OCI-LY1 (cell line): ENCODE results near the gene SCGB1C2.

Experiments
- H2AFZ ChIP-seq: fragments of 200-600 bp; sonication (generic), shearing (Covaris generic); 2 replicates; pipeline ENCODE4 v1.6.0; 2014; ENCODE audit warnings: antibody characterized with exemption, mild to moderate bottlenecking, low read length
- H3F3A ChIP-seq: fragments of 200-600 bp; sonication (generic), shearing (Covaris generic); 2 replicates; pipeline ENCODE4 v1.6.0; 2014; ENCODE audit warnings: mild to moderate bottlenecking, antibody characterized with exemption, low read length, moderate library complexity; ENCODE audit not compliant: insufficient read depth
- H3K27ac ChIP-seq: fragments of 200-600 bp; sonication (generic); 2 replicates; pipeline ENCODE4 v1.5.1; 2014; ENCODE audit warnings: low read length, mixed run types, mild to moderate bottlenecking, low read depth; ENCODE audit not compliant: poor library complexity, severe bottlenecking
- H3K27me3 ChIP-seq: fragments of 200-600 bp; sonication (generic); 2 replicates; pipeline ENCODE4 v1.6.0; 2014; ENCODE audit warnings: antibody characterized with exemption, mild to moderate bottlenecking, low read length, moderate library complexity; ENCODE audit not compliant: insufficient read depth
- H3K36me3 ChIP-seq: fragments of 200-600 bp; sonication (generic); 2 replicates; pipeline ENCODE4 v1.6.1; 2014; ENCODE audit warnings: mild to moderate bottlenecking, antibody characterized with exemption, low read length, moderate library complexity, mixed read lengths; ENCODE audit not compliant: insufficient read depth
- H3K4me1 ChIP-seq: fragments of 200-600 bp; sonication (generic); 2 replicates; pipeline ENCODE4 v1.5.1; 2014; ENCODE audit warnings: mild to moderate bottlenecking, low read length, moderate library complexity; ENCODE audit not compliant: insufficient read depth, severe bottlenecking
- H3K4me2 ChIP-seq: fragments of 200-600 bp; sonication (generic), shearing (Covaris generic); 2 replicates; pipeline ENCODE4 v1.6.1; 2014; ENCODE audit warnings: low read length
- H3K4me3 ChIP-seq: fragments of 200-600 bp; sonication (generic); 2 replicates; pipeline ENCODE4 v1.5.1; 2014; ENCODE audit warnings: low read length, low read depth, mild to moderate bottlenecking, mixed read lengths; ENCODE audit not compliant: poor library complexity, severe bottlenecking
- H3K79me2 ChIP-seq: fragments of 200-600 bp; shearing (Covaris generic); 2 replicates; pipeline ENCODE4 v1.6.1; 2016; ENCODE audit warnings: mixed run types, low read length, mixed read lengths; ENCODE audit not compliant: insufficient read depth
- H3K9ac ChIP-seq: fragments of 200-600 bp; sonication (generic), shearing (Covaris generic); 2 replicates; pipeline ENCODE4 v1.6.1; 2014; ENCODE audit warnings: mild to moderate bottlenecking, low read length, mixed read lengths
- H3K9me2 ChIP-seq: fragments of 200-600 bp; sonication (generic), shearing (Covaris generic); 2 replicates; pipeline ENCODE4 v1.6.1; 2014; ENCODE audit warnings: low read depth, mild to moderate bottlenecking, low read length, mixed read lengths
- H3K9me3 ChIP-seq: fragments of 200-600 bp; shearing (Covaris generic); 2 replicates; pipeline ENCODE4 v1.6.1; 2014; ENCODE audit warnings: low read length, mixed read lengths
- H4K20me1 ChIP-seq: fragments of 200-600 bp; sonication (generic), shearing (Covaris generic); 2 replicates; pipeline ENCODE4 v1.6.0; 2016; ENCODE audit warnings: mild to moderate bottlenecking, low read length; ENCODE audit not compliant: insufficient read depth
- EZH2 ChIP-seq: fragments of 200-600 bp; sonication (generic), shearing (Covaris generic); IDR thresholded peaks from 2 replicates; pipeline ENCODE4 v1.8.0; 2017; ENCODE audit warnings: borderline replicate concordance, mixed run types, mild to moderate bottlenecking, antibody characterized with exemption, low read length, moderate library complexity, mixed read lengths
- TF ChIP-seq, protein P1 (sequence below): fragments of 200-600 bp; sonication (generic), shearing (Covaris generic); IDR thresholded peaks from 2 replicates; pipeline ENCODE4 v1.5.1; 2017; ENCODE audit warnings: mild to moderate bottlenecking, antibody characterized with exemption, low read length, moderate library complexity, mixed read lengths

Gene SCGB1C2

GRCh38 chr17:180381-181244 is 43.2 kb downstream of the SCGB1C2 start:
- Histone ChIP-seq H4K20me1 (no peaks in the 10 kb centered on the region), H3K27ac (no peak overlapping the region), H3K9me3 (no peaks in the 10 kb centered on the region), H3F3A (no peaks in the 10 kb centered on the region), H3K36me3 (no peaks in the 10 kb centered on the region), H3K9ac (no peak overlapping the region), H3K9me2 (no peaks in the 10 kb centered on the region), H3K4me3 (no peak overlapping the region), H2AFZ (no peak overlapping the region), H3K4me2 (no peak overlapping the region), H3K27me3 (no peaks in the 10 kb centered on the region; the same call in none of the 2 replicates), H3K79me2 (no peaks in the 10 kb centered on the region), H3K4me1 (no peaks in the 10 kb centered on the region)
- TF ChIP-seq, protein P1, sequence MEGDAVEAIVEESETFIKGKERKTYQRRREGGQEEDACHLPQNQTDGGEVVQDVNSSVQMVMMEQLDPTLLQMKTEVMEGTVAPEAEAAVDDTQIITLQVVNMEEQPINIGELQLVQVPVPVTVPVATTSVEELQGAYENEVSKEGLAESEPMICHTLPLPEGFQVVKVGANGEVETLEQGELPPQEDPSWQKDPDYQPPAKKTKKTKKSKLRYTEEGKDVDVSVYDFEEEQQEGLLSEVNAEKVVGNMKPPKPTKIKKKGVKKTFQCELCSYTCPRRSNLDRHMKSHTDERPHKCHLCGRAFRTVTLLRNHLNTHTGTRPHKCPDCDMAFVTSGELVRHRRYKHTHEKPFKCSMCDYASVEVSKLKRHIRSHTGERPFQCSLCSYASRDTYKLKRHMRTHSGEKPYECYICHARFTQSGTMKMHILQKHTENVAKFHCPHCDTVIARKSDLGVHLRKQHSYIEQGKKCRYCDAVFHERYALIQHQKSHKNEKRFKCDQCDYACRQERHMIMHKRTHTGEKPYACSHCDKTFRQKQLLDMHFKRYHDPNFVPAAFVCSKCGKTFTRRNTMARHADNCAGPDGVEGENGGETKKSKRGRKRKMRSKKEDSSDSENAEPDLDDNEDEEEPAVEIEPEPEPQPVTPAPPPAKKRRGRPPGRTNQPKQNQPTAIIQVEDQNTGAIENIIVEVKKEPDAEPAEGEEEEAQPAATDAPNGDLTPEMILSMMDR, result no peak
- TF ChIP-seq EZH2, result no peak

GRCh38 chr17:181245-182049 is 44.1 kb downstream of the SCGB1C2 start, which contains the start of gene DOC2B:
Gene DOC2B, minus strand, starts transcription at chr17:181650. Its CDS starts 171 bp downstream, at chr17:181479.
- no peaks in the 10 kb centered on the region; the same call in none of the 2 replicates for H3K27me3 ChIP-seq
- no peaks in the 10 kb centered on the region for H3K36me3 ChIP-seq
- no peaks in the 10 kb centered on the region for H3K9me3 ChIP-seq
- H4K20me1 ChIP-seq, result no peaks in the 10 kb centered on the region
- no peaks in the 10 kb centered on the region for H3F3A ChIP-seq
- no peak within 1 kb of the TSS for H3K27ac ChIP-seq
- no peak within 1 kb of the TSS for H3K9ac ChIP-seq
- H3K4me3 ChIP-seq, result no peak within 1 kb of the TSS
- H3K79me2 ChIP-seq, result no peaks in the 10 kb centered on the region
- H3K9me2 ChIP-seq, result no peaks in the 10 kb centered on the region
- no peak for TF ChIP-seq EZH2
- TF ChIP-seq, protein P1, result no peak
- no peaks in the 10 kb centered on the region for H3K4me1 ChIP-seq
- H3K4me2 ChIP-seq, result no peak within 1 kb of the TSS
- H2AFZ ChIP-seq, result no peak within 1 kb of the TSS

DNA sequence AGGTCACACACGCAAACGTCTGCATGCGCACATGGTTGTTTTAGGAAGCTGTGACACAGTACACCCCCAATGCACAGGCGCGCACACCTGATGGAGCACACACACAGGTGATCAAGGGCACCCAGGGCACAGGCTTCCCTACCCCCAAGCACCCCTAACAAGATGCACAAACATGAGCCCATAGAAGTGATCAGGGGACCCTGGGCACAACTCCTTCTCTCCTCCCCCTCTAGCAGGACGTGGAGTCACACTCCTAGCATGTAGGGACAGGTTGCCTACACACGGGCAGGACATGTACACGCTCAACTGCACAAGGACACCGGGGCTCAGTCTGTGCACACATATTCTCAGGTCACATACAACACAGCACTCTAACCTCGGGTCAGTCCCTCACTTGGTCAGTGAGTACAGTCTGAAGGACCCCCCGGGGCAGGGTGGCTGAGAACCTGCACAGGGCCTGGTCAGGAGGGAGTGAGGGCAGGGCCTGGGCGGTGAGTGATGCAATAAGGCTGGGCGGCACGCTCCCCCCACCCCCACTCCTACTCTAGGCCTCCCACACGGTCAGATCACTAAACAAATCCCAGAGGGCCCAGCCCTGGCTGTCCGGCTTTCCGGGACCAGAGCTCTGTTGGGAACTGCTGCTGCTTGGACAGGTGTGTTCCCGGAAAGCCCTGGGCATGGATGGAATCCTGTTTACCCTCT is 44.8 kb downstream of the SCGB1C2 start:
- no peaks in the 10 kb centered on the region for H3K36me3 ChIP-seq
- H4K20me1 ChIP-seq, result no peaks in the 10 kb centered on the region
- H3K79me2 ChIP-seq, result no peaks in the 10 kb centered on the region
- H3K4me3 ChIP-seq, result no peak overlapping the region
- no peaks in the 10 kb centered on the region for H3F3A ChIP-seq
- H3K9ac ChIP-seq, result no peak overlapping the region
- H3K27me3 ChIP-seq, result no peaks in the 10 kb centered on the region; the same call in none of the 2 replicates
- no peaks in the 10 kb centered on the region for H3K9me3 ChIP-seq
- TF ChIP-seq, protein P1, result no peak
- TF ChIP-seq EZH2, result no peak
- H3K4me1 ChIP-seq, result no peaks in the 10 kb centered on the region
- H3K27ac ChIP-seq, result no peak overlapping the region
- H2AFZ ChIP-seq, result no peak overlapping the region
- no peaks in the 10 kb centered on the region for H3K9me2 ChIP-seq
- H3K4me2 ChIP-seq, result no peak overlapping the region
